Activated CD4-positive, alpha-beta T cell treated with anti-CD3 and anti-CD28 coated beads for 48 hours (primary cell): ENCODE measurements around the gene CD48.
A peak's percentile ranks its signal among the peaks of the same experiment; 100 is the strongest.

ENCODE experiments used
- DNase-seq: peaks from one replicate; pipeline ENCODE4 v3.0.0-alpha.2; 2020

Gene CD48

GRCh38 chr1:160646711-160647328 lies 64.8 kb downstream of the CD48 start, which contains the start of gene SLAMF1:
TSS of gene SLAMF1 (minus strand) at chr1:160647044. CDS start at chr1:160646945, 99 bp downstream.
- DNase-seq: peak; percentile 78

- DNase-seq: no peak
These were observed 65.4 kb downstream of the CD48 start for GRCh38 chr1:160646180-160646579.

GRCh38 chr1:160645386-160646130 lies 66.1 kb downstream of the CD48 start:
- DNase-seq: no peak

GRCh38 chr1:160644399-160644798 lies 67.2 kb downstream of the CD48 start:
- no peak for DNase-seq

GRCh38 chr1:160643138-160643537 lies 68.5 kb downstream of the CD48 start:
- DNase-seq: no peak

- DNase-seq: no peak
These were observed 69.4 kb downstream of the CD48 start for GRCh38 chr1:160642281-160642644.

GRCh38 chr1:160641323-160642280 lies 70.0 kb downstream of the CD48 start:
- DNase-seq: no peak

GRCh38 chr1:160640359-160641123 lies 71.1 kb downstream of the CD48 start:
- DNase-seq: no peak

GRCh38 chr1:160639652-160640051 lies 72.0 kb downstream of the CD48 start:
- no peak for DNase-seq

- DNase-seq: no peak
These were observed 72.7 kb downstream of the CD48 start for GRCh38 chr1:160638926-160639325.

- DNase-seq: no peak
These were observed 73.1 kb downstream of the CD48 start for GRCh38 chr1:160638540-160638857.

- DNase-seq: peak; percentile 45
These were observed 73.6 kb downstream of the CD48 start for GRCh38 chr1:160637821-160638539.

- no peak for DNase-seq
These were observed 74.6 kb downstream of the CD48 start for GRCh38 chr1:160637065-160637464.

- no peak for DNase-seq
These were observed 75.1 kb downstream of the CD48 start for GRCh38 chr1:160636547-160636946.

- DNase-seq: no peak
These were observed 75.5 kb downstream of the CD48 start for GRCh38 chr1:160636076-160636475.

- no peak for DNase-seq
These were observed 76.8 kb downstream of the CD48 start for GRCh38 chr1:160634543-160635491.

GRCh38 chr1:160633330-160633903 lies 78.2 kb downstream of the CD48 start:
- no peak for DNase-seq

- no peak for DNase-seq
These were observed 79.5 kb downstream of the CD48 start for GRCh38 chr1:160631983-160632625.

- no peak for DNase-seq
These were observed 80.8 kb downstream of the CD48 start for GRCh38 chr1:160630523-160631451.
